H1 (cell line): ENCODE measurements around the gene NIM1K. TPM values are rescaled to one million over a fixed set of nuclear protein-coding genes. Genes with fewer than 3 reads are reported as not detected.

ENCODE experiments used
- BACH1 ChIP-seq: IDR thresholded peaks from 2 replicates; pipeline ENCODE4 v1.6.1; 2012; ENCODE audit warnings: low read length, improper control_type of control experiment
- BCL11A ChIP-seq, 2 experiments: IDR thresholded peaks; one replicate each; pipeline ENCODE4 v1.6.1; 2011; ENCODE audit warnings: low read depth in 2 of 2, low read length in 2 of 2, mild to moderate bottlenecking in 2 of 2
- CREB1 ChIP-seq: IDR thresholded peaks from 2 replicates; pipeline ENCODE4 v1.6.1; 2012; ENCODE audit warnings: inconsistent platforms
- MAFK ChIP-seq: IDR thresholded peaks from 2 replicates; pipeline ENCODE4 v1.6.1; 2012; ENCODE audit warnings: low read depth, mild to moderate bottlenecking, improper control_type of control experiment, low read length
- SP1 ChIP-seq: IDR thresholded peaks from 2 replicates; pipeline ENCODE4 v1.6.1; 2011; ENCODE audit warnings: low read depth, low read length
- SP2 ChIP-seq: IDR thresholded peaks from 2 replicates; pipeline ENCODE4 v1.6.1; 2012; ENCODE audit warnings: mild to moderate bottlenecking, low read length, inconsistent platforms
- TAF1 ChIP-seq: IDR thresholded peaks from 2 replicates; pipeline ENCODE4 v1.6.1; 2011; ENCODE audit warnings: mild to moderate bottlenecking, low read depth, low read length
- TBP ChIP-seq: IDR thresholded peaks from 2 replicates; pipeline ENCODE4 v1.6.1; 2011; ENCODE audit warnings: low read depth, low read length, improper control_type of control experiment
- polyA plus RNA-seq, 7 experiments: library from polyadenylated mRNA; depleted of rRNA in 3 of 7; stranded (reverse) in 5 of 7; unstranded in 2 of 7; fragments of >200 nt in 5 of 7; fragments of 200-250 nt in 2 of 7; gene quantifications; 1 replicate in 5 of 7; 2 replicates in 1 of 7; 4 replicates in 1 of 7; pipeline versions ENCODE4 v1.2.1 to v1.2.3, GENCODE V29; 2011 to 2013; ENCODE audit warnings: missing spikeins in 2 of 7, mixed read lengths in 2 of 7
- total RNA-seq: library from RNA; stranded (reverse); fragmentation: NEBNext Ultra II Directional; extraction: Animal tissue kit (Norgen Biotek cat#: 25700); gene quantifications from 2 replicates; pipeline ENCODE4 v1.2.1, GENCODE V29; 2021

NIM1K gene
- total and polyA plus RNA-seq, 2 of the 8 experiments (the other 6 are each of a cell fraction or from before 2014, with no cell fraction given): not detected

DNA sequence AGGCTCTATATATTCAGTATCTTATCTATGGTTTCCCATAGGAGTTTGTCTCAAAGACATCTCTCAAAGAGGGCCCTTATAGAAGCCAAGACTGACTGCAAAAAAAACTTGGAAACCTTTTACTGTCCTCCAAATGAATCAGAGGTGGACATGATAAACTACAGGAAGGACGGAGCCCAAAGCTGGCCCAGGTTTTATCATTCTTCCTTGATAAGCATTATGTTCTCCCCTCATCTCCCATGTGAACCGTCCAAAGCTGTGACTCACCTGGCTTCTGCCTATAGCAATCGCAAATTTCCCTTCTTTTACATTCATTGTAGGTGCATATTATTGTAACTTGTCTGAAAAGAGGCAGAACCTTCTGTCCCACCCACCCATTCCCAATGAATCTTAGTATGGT lies 35.0 kb upstream of the NIM1K start (continued):
- TF ChIP-seq SP2 (no peak), BCL11A (IDR thresholded peaks at IDR 0.05; ENCODE audit: low read depth in 2 of 2, low read length in 2 of 2) (no peak), BACH1 (no peak), CREB1 (no peak), MAFK (no peak), SP1 (no peak), TBP (no peak), TAF1 (no peak)
